Breast epithelium (tissue), 4 donors: Measurements from ENCODE around the gene DYRK1B. TPM values are rescaled to one million over a fixed set of nuclear protein-coding genes. Genes with fewer than 3 reads are reported as not detected.
"Not testable (repeated sequence)": the region's sequence is repeated elsewhere in the genome, so short reads cannot be mapped to it uniquely, and the experiment has no call there.

ENCODE experiments used
- DNase-seq, 2 donors: peaks; one replicate each; pipeline ENCODE4 v3.0.0-alpha.2; 2019; ENCODE audit warnings: low spot score in 2 of 2
- H3K27ac ChIP-seq, 2 donors: fragments of 200-600 bp; sonication (generic) in 1 of 2; one replicate each; pipeline ENCODE4 v1.5.1; 2016 to 2019; ENCODE audit warnings: mild to moderate bottlenecking in 1 of 2
- H3K27me3 ChIP-seq, 2 donors: fragments of 200-600 bp; sonication (generic) in 1 of 2; one replicate each; pipeline versions ENCODE4 v1.5.1 to v1.6.0; 2017 to 2019; ENCODE audit warnings: control low read depth in 1 of 2, mild to moderate bottlenecking in 1 of 2
- H3K36me3 ChIP-seq: fragments of 200-600 bp; one replicate; pipeline ENCODE4 v1.5.1; 2019
- H3K4me1 ChIP-seq, 2 donors: fragments of 200-600 bp; sonication (generic); one replicate each; pipeline ENCODE4 v1.5.1; 2016 to 2019; ENCODE audit warnings: control low read depth in 1 of 2
- H3K4me3 ChIP-seq, 3 donors: fragments of 200-600 bp; sonication (generic); 1 replicate in 2 of 3; 2 replicates in 1 of 3; pipeline ENCODE4 v1.5.1; 2016 to 2019; ENCODE audit warnings: mild to moderate bottlenecking in 3 of 3, moderate library complexity in 2 of 3
- H3K9me3 ChIP-seq, 2 donors: fragments of 200-600 bp; sonication (generic) in 1 of 2; one replicate each; pipeline ENCODE4 v1.5.1; 2016 to 2019; ENCODE audit warnings: control low read depth in 1 of 2
- POLR2A ChIP-seq: fragments of 450-650 bp; IDR thresholded peaks from one replicate; pipeline ENCODE4 v1.6.1; 2016; ENCODE audit warnings: antibody characterized with exemption, mild to moderate bottlenecking, moderate library complexity
- POLR2AphosphoS5 ChIP-seq, 3 donors: sonication (generic); formaldehyde crosslinking; IDR thresholded peaks; one replicate each; pipeline ENCODE4 v1.6.1; 2017; ENCODE audit warnings: antibody characterized with exemption in 3 of 3
- intact Hi-C: fragments of 100-400 bp; cut with DNase I; formaldehyde crosslinking; loops from one replicate; pipeline ENCODE4 v1.15.1; 2023; ENCODE audit warnings: low total_unique reads
- total RNA-seq, 3 donors: library from RNA; depleted of rRNA; stranded (reverse); fragments of >200 nt; gene quantifications; one replicate each; pipeline ENCODE4 v1.1.0, GENCODE V29; 2016
- TF ChIP-seq, protein P1 (sequence below), 3 donors: fragments of 450-650 bp; IDR thresholded peaks; one replicate each; pipeline ENCODE4 v1.5.1; 2016 to 2017; ENCODE audit warnings: antibody characterized with exemption in 3 of 3, mild to moderate bottlenecking in 3 of 3, moderate library complexity in 3 of 3

Gene DYRK1B
- total RNA-seq = 10 to 100 TPM in 1 of 3 donors, 1 to 10 TPM in 2; 6.2 to 12.1 (median 7.0) TPM

DNA sequence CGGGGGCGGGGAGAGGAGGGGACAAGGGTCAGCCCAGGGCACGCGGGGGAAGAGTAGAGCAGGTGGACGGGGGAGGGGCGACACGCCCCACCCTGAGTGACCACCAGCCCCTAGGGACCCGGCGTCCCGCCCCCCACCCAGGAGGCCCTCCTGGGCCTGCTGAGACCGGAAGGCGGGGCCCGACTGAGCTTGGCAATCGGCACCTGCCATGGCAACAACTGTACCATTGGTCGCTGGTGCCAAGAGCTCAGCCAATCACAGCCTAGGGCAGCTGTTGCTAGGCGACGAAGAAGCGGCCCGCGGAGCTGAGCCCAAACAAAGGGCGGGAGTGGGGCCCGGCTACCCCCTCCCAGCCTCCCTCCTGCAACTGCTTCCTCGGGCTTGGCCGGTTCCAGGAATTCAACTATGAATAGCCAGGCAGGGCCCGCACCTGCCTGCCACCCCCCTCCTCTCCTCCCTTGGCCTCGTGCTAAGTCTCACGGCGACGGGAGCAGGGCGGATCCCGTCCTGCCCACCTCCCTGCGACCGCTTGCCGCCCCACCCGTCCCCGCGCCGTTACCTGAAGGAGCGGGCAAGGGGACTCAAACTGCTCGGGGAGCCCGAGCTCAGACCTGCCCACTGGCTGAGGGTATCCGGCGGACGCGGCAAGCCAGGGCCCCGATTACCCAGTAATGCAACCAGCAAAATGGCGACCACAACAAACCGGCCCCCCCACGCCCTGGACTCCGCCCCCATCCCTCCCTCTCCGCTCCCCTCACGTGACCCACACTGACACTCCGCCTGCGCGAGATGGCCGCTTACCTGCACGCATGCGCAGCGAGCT, at the start of gene DYRK1B:
TSS of gene DYRK1B (minus strand) at position 699 of the 823 bp plus-strand sequence. CDS start 2,295 bp downstream, outside the sequence.
- peaks cover 4 to 6% of the 10 kb centered on the region in 2 donors for H3K4me1 ChIP-seq
- no peaks in the 10 kb centered on the region for H3K9me3 ChIP-seq
- H3K4me3 ChIP-seq = peak within 1 kb of the TSS; percentile 87 to 98 (median 96)
- H3K36me3 ChIP-seq = no peaks in the 10 kb centered on the region
- DNase-seq = peak; percentile 98 to 99
- no peaks in the 10 kb centered on the region for H3K27me3 ChIP-seq
- H3K27ac ChIP-seq = peak within 1 kb of the TSS; percentile 95 to 97
- peak; percentile 71 to 90 (median 90) for TF ChIP-seq POLR2AphosphoS5 (IDR thresholded peaks at IDR 0.05)
- TF ChIP-seq POLR2A = no peak
- TF ChIP-seq, protein P1, sequence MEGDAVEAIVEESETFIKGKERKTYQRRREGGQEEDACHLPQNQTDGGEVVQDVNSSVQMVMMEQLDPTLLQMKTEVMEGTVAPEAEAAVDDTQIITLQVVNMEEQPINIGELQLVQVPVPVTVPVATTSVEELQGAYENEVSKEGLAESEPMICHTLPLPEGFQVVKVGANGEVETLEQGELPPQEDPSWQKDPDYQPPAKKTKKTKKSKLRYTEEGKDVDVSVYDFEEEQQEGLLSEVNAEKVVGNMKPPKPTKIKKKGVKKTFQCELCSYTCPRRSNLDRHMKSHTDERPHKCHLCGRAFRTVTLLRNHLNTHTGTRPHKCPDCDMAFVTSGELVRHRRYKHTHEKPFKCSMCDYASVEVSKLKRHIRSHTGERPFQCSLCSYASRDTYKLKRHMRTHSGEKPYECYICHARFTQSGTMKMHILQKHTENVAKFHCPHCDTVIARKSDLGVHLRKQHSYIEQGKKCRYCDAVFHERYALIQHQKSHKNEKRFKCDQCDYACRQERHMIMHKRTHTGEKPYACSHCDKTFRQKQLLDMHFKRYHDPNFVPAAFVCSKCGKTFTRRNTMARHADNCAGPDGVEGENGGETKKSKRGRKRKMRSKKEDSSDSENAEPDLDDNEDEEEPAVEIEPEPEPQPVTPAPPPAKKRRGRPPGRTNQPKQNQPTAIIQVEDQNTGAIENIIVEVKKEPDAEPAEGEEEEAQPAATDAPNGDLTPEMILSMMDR (IDR thresholded peaks at IDR 0.05) = peak in 1 of 3 donors; percentile 8
- intact Hi-C loops = no loop called here

DNA sequence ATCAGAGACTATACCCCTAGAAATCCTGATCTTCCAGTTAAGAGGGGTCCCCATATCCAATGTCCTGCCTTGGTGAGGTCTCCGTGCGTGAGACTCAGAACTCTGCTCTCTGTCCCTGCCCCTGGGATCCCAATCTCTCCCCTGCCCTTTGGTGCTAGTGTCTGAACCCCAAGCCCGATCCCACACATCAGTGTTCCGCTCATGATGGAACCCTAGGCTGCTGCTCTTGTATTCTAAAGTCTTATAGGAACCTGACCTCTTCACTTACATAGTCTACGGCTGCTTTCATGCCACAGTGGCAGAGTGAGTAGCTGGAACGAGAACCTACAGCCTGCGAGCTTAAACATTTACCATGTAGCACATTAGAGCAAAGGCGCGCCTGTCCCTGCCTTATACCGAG, 48.7 kb upstream of the DYRK1B start:
- DNase-seq = not testable (repeated sequence)

DNA sequence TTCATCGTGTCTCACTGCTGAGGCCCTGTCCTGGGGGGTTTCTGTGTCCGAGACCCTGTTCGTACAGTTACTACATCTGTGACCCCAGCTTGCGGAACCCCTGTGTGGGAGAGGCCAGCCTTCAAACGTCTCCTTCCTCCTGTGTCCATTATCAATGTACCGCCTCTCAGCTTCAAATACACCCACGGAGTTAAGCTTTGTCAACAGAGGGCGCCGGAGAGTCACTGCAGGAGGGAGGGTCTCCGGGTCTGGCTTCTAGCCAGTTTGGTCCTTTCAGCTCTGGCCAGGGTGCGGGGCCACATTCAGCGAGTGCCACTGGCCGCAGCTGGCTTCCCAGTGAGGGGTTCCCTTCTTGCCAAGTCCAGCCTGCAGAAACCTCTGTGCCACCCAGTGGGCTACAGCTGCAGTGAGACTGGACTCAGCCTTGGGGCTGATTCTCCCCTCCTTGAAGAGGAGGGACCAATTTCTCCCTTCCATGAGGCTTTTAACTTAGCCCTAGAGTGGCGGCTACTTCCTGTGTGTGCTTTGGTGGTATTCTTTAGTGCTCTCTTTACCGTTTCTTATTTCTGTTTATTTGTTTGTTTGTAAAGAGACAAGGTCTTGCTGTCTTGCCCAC, 47.6 kb upstream of the DYRK1B start:
- DNase-seq, H3K36me3 ChIP-seq, H3K9me3 ChIP-seq, H3K27me3 ChIP-seq, H3K4me3 ChIP-seq, H3K4me1 ChIP-seq, H3K27ac ChIP-seq, intact Hi-C loops: not testable (repeated sequence)

More for the DNA sequence above, 48.7 kb upstream of the DYRK1B start:
- intact Hi-C loops, H3K4me1 ChIP-seq, H3K4me3 ChIP-seq, H3K36me3 ChIP-seq, H3K9me3 ChIP-seq, H3K27ac ChIP-seq, H3K27me3 ChIP-seq: not testable (repeated sequence)

DNA sequence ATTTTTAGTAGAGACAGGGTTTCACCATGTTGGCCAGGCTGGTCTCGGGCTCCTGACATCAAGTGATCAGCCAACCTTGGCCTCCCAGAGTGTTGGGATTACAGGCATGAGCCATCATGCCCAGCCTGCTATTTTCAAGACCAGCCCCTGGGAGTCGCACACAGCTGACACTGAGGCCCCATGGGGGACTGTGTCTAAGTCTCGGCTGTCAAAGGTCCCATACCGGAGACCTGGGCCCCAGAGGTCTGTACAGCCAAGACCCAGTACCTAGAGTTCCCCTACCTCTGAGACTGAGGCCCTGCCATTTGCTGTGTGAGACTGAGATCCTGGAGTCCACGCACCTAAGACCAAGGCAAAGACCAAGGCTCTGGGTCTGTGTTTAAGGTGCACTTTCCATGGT, 46.3 kb upstream of the DYRK1B start:
- DNase-seq, intact Hi-C loops: not testable (repeated sequence)

DNA sequence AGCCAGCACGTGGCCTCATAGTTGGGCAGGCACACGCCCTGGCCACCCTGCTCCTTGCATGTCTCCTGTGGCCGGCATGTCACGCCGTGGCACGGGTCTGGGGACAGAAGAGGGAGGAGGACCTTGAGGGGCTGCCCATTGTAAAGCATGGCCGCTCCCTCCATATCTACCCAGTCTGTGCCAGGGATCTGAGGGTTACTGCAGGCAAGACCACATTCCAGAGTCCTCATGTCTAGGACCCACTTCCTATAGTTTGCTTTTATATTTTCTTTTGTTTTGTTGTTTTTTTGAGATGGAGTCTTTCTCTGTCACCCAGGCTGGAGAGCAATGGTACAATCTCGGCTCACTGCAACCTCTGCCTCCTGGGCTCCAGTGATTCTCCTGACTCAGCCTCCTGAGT, 45.8 kb upstream of the DYRK1B start:
- H3K27me3 ChIP-seq, H3K9me3 ChIP-seq, H3K4me3 ChIP-seq, DNase-seq, H3K36me3 ChIP-seq, intact Hi-C loops, H3K4me1 ChIP-seq, H3K27ac ChIP-seq: not testable (repeated sequence)

More for the DNA sequence above, 46.3 kb upstream of the DYRK1B start:
- H3K9me3 ChIP-seq, H3K27ac ChIP-seq, H3K4me3 ChIP-seq, H3K4me1 ChIP-seq, H3K36me3 ChIP-seq, H3K27me3 ChIP-seq: not testable (repeated sequence)

DNA sequence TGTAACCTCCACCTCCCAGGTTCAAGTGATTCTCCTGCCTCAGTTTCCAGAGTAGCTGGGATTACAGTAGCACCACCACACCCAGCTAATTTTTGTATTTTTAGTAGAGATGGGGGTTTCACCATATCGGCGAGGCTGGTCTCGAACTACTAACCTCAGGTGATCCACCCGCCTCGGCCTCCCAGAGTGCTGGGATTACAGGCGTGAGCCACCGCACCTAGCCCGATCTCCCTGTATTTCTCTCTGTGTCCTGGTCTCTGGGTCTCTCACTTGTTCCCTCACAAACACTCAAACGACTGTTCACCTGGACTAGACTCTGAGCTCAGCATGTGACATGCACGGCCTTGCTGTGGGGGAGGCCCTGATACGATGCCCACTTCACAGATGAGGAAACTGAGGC, 44.9 kb upstream of the DYRK1B start:
- H3K4me1 ChIP-seq, H3K27ac ChIP-seq, intact Hi-C loops, DNase-seq, H3K27me3 ChIP-seq, H3K9me3 ChIP-seq, H3K36me3 ChIP-seq, H3K4me3 ChIP-seq: not testable (repeated sequence)

DNA sequence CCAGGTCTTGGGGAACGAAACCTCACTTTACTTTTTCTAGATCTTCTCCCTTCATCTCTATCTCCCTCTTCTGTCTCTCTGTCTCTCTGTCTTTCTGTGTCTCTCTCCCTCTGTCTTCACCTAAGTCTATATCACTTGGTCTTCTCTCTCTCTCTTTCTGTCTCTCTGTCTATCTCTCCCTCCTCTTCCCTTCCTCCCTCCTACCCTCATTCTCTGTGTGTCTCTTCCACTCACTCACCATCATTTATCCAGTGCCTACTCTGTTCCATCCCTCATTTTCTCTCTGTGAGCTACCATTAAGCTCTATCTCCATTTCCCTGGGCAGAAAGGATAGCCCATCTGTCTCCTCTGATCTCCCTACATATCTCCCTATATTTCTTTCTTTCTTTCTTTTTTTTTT, 44.4 kb upstream of the DYRK1B start:
- H3K27ac ChIP-seq = no peak overlapping the region

DNA sequence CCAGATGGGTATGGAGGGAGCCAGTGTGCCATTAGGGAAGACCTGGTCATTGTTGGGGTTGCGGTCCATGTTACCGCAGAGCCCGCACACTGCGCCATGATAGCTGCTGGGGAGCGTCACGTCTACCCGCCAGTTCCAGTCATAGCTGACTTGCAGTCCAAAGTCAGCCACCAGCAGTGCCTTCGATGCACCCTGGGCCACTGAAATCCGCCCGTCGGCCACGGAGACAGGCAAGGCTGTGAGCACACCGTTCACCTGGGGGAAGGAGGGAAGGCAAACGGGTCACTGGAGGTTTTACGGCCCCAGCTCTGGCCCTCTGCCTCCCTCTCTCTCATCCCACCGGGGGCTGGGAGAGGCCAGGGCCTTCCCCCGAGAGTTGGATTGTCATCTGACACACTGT, 44.0 kb upstream of the DYRK1B start:
- H3K4me1 ChIP-seq, H3K9me3 ChIP-seq, DNase-seq, H3K4me3 ChIP-seq, H3K36me3 ChIP-seq, intact Hi-C loops, H3K27me3 ChIP-seq, H3K27ac ChIP-seq: not testable (repeated sequence)

More for the DNA sequence above, 44.4 kb upstream of the DYRK1B start:
- Histone ChIP-seq H3K4me3 (no peak overlapping the region), H3K4me1 (no peaks in the 10 kb centered on the region), H3K27me3 (no peaks in the 10 kb centered on the region), H3K9me3 (no peaks in the 10 kb centered on the region), H3K36me3 (no peaks in the 10 kb centered on the region)
- TF ChIP-seq, protein P1 (IDR thresholded peaks at IDR 0.05) = no peak
- no peak for TF ChIP-seq POLR2A
- TF ChIP-seq POLR2AphosphoS5 (IDR thresholded peaks at IDR 0.05) = no peak
- intact Hi-C loops = no loop called here
- no peak for DNase-seq

DNA sequence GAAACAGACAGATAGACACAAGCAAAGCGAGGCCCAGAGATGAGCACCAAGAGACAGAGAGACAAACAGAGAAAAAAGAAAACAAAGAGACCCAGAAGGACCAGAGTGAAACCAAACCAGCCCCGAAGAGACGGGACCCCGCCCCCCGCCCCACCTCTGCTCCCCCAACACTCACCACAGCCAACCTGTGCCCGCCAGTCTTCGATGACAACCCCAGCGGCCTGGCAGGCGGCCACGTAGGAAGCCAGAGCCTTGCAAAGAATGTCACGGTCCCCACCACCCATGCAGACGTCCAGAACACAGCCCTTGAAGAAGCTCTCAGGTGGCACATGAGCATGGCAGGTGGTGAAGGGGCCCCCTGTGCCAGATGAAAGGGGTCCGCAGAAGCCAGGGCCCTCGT, 43.5 kb upstream of the DYRK1B start:
- DNase-seq, H3K36me3 ChIP-seq, H3K4me1 ChIP-seq, H3K4me3 ChIP-seq, intact Hi-C loops, H3K9me3 ChIP-seq, H3K27ac ChIP-seq, H3K27me3 ChIP-seq: not testable (repeated sequence)

DNA sequence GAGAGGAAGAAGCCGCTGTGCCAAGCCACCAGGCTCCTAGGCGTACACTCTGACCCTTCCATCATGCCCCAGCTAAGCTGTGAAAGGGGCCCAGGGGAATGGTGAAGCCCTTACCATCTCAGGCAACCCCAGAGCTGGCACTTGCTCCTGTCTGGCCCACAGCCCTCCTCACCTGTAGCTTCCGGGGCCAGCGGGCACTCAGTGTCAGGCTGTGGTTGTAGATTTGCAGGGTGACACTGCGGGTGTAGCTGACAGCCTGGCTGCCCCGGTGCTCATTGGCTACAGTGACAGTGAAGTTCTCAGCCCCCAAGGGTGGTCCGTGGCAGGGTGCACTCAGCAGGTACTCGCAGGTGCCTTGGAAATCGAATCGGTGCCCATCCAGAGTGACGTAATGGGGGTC, 42.5 kb upstream of the DYRK1B start:
- H3K27ac ChIP-seq, intact Hi-C loops, H3K4me3 ChIP-seq: not testable (repeated sequence)

DNA sequence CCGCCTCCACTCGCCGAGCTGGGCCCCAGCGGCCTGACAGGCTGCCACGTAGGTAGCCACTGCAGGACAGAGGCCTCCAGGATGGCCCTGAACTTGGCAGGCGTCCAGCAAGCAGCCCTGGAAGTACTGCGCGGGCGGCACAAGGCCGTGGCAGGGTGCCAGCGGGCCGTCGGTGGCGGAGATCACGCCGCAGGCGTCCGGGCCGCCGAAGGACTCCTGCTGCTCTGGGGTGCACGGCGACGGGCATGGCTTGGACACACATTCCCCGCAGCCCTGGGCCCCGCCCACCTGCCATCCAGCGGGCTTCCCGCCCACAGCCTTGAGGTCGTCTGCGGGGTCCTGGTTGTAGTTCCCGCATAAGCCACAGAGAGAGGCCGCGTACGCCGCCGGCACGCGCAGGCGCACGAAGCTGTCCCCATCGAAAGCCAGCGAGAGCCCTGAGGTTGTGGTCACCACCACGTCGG, 41.5 kb upstream of the DYRK1B start:
- H3K36me3 ChIP-seq, H3K4me1 ChIP-seq, H3K27ac ChIP-seq, intact Hi-C loops, H3K4me3 ChIP-seq, H3K9me3 ChIP-seq, H3K27me3 ChIP-seq, DNase-seq: not testable (repeated sequence)

More for the DNA sequence above, 42.5 kb upstream of the DYRK1B start:
- not testable (repeated sequence) for H3K9me3 ChIP-seq, DNase-seq, H3K36me3 ChIP-seq, H3K27me3 ChIP-seq, H3K4me1 ChIP-seq
